Mesenchymal stem cell (in vitro differentiated cells and primary cell): Measurements from ENCODE around the gene NMRK2.
A peak's percentile ranks its signal among the peaks of the same experiment; 100 is the strongest.
"Not testable (repeated sequence)": the region's sequence is repeated elsewhere in the genome, so short reads cannot be mapped to it uniquely, and the experiment has no call there.

Source experiments
- DNase-seq: peaks from one replicate; pipeline ENCODE4 v3.0.0-alpha.2; 2013
- H2AFZ ChIP-seq: one replicate; pipeline ENCODE4 v1.6.1; 2013; ENCODE audit warnings: low read depth, mild to moderate bottlenecking, control low read depth, inconsistent platforms, low read length, moderate library complexity
- H2AK5ac ChIP-seq: 2 replicates; pipeline ENCODE4 v1.6.1; 2013; ENCODE audit warnings: low read length, moderate library complexity, mild to moderate bottlenecking, inconsistent platforms; ENCODE audit not compliant: severe bottlenecking
- H2BK120ac ChIP-seq: one replicate; pipeline ENCODE4 v1.6.1; 2013; ENCODE audit warnings: low read depth, mild to moderate bottlenecking, inconsistent platforms, low read length, moderate library complexity
- H2BK12ac ChIP-seq, 2 experiments: one replicate each; pipeline ENCODE4 v1.6.1; 2013; ENCODE audit warnings: inconsistent platforms in 2 of 2, low read length in 2 of 2, mild to moderate bottlenecking in 2 of 2, moderate library complexity in 2 of 2, control low read depth in 1 of 2
- H2BK15ac ChIP-seq: one replicate; pipeline ENCODE4 v1.6.1; 2013; ENCODE audit warnings: mild to moderate bottlenecking, low read depth, inconsistent platforms; ENCODE audit not compliant: poor library complexity, severe bottlenecking
- H2BK5ac ChIP-seq: 2 replicates; pipeline ENCODE4 v1.6.1; 2013; ENCODE audit warnings: low read depth, mild to moderate bottlenecking, low read length, control low read depth, inconsistent platforms; ENCODE audit not compliant: poor library complexity, severe bottlenecking
- H3K14ac ChIP-seq, 2 experiments: one replicate each; pipeline ENCODE4 v1.6.1; 2013; ENCODE audit warnings: inconsistent platforms in 2 of 2, low read length in 2 of 2, control low read depth in 1 of 2, mild to moderate bottlenecking in 1 of 2, moderate library complexity in 1 of 2
- H3K18ac ChIP-seq, 2 experiments: one replicate each; pipeline ENCODE4 v1.6.1; 2013; ENCODE audit warnings: inconsistent platforms in 2 of 2, low read length in 2 of 2, control low read depth in 1 of 2, low read depth in 1 of 2, mild to moderate bottlenecking in 1 of 2
- H3K23ac ChIP-seq, 2 experiments: one replicate each; pipeline ENCODE4 v1.6.1; 2013; ENCODE audit warnings: inconsistent platforms in 2 of 2, low read length in 2 of 2, mild to moderate bottlenecking in 2 of 2, moderate library complexity in 2 of 2, control low read depth in 1 of 2
- H3K27ac ChIP-seq: 2 replicates; pipeline ENCODE4 v1.5.1; 2013; ENCODE audit warnings: mild to moderate bottlenecking, moderate library complexity, low read length, control low read depth, inconsistent platforms; ENCODE audit not compliant: poor library complexity, severe bottlenecking
- H3K27me3 ChIP-seq, 2 experiments: 2 replicates each; pipeline versions ENCODE4 v1.6.1 to v1.7.0; 2013; ENCODE audit warnings: low read length in 2 of 2, mild to moderate bottlenecking in 2 of 2, moderate library complexity in 2 of 2, control low read depth in 1 of 2, inconsistent platforms in 1 of 2; ENCODE audit not compliant: control insufficient read depth in 1 of 2, insufficient read depth in 1 of 2
- H3K36me3 ChIP-seq, 2 experiments: 2 replicates each; pipeline versions ENCODE4 v1.6.1 to v1.7.0; 2013; ENCODE audit warnings: low read length in 2 of 2, control low read depth in 1 of 2, inconsistent platforms in 1 of 2, low read depth in 1 of 2, mild to moderate bottlenecking in 1 of 2; ENCODE audit not compliant: insufficient read depth in 2 of 2, control insufficient read depth in 1 of 2
- H3K4ac ChIP-seq, 2 experiments: one replicate each; pipeline ENCODE4 v1.6.1; 2013; ENCODE audit warnings: inconsistent platforms in 2 of 2, low read length in 2 of 2, mild to moderate bottlenecking in 2 of 2, moderate library complexity in 2 of 2, control low read depth in 1 of 2, low read depth in 1 of 2
- H3K4me1 ChIP-seq: 2 replicates; pipeline ENCODE4 v1.6.1; 2013; ENCODE audit warnings: low read depth, low read length, control low read depth; ENCODE audit not compliant: control insufficient read depth, insufficient read depth
- H3K4me2 ChIP-seq: 2 replicates; pipeline ENCODE4 v1.6.1; 2013; ENCODE audit warnings: low read length, mild to moderate bottlenecking, inconsistent platforms; ENCODE audit not compliant: poor library complexity, severe bottlenecking
- H3K4me3 ChIP-seq, 2 experiments: 2 replicates each; pipeline versions ENCODE4 v1.5.1 to v1.7.0; 2013; ENCODE audit warnings: low read length in 2 of 2, mild to moderate bottlenecking in 2 of 2, control low read depth in 1 of 2, low read depth in 1 of 2; ENCODE audit not compliant: insufficient read depth in 1 of 2
- H3K79me1 ChIP-seq: replicated peaks from 2 replicates; pipeline ENCODE4 v1.6.1; 2013; ENCODE audit warnings: mild to moderate bottlenecking, control low read depth, low read length, inconsistent platforms; ENCODE audit not compliant: poor library complexity, severe bottlenecking
- H3K9ac ChIP-seq: 2 replicates; pipeline ENCODE4 v1.7.0; 2013; ENCODE audit warnings: mild to moderate bottlenecking, low read length, moderate library complexity
- H3K9me3 ChIP-seq: 2 replicates; pipeline ENCODE4 v1.7.0; 2013; ENCODE audit warnings: mild to moderate bottlenecking, low read length; ENCODE audit not compliant: control insufficient read depth
- H4K8ac ChIP-seq: one replicate; pipeline ENCODE4 v1.6.1; 2013; ENCODE audit warnings: inconsistent platforms, mild to moderate bottlenecking, low read length, moderate library complexity
- H4K91ac ChIP-seq: one replicate; pipeline ENCODE4 v1.6.1; 2013; ENCODE audit warnings: mild to moderate bottlenecking, low read length, inconsistent platforms
- WGBS: methylation state at CpG from one replicate; pipeline ENCODE4 v1.1.7; 2013; ENCODE audit warnings: mixed read lengths; 5-methylcytosine and 5-hydroxymethylcytosine counted together

NMRK2 gene

DNA sequence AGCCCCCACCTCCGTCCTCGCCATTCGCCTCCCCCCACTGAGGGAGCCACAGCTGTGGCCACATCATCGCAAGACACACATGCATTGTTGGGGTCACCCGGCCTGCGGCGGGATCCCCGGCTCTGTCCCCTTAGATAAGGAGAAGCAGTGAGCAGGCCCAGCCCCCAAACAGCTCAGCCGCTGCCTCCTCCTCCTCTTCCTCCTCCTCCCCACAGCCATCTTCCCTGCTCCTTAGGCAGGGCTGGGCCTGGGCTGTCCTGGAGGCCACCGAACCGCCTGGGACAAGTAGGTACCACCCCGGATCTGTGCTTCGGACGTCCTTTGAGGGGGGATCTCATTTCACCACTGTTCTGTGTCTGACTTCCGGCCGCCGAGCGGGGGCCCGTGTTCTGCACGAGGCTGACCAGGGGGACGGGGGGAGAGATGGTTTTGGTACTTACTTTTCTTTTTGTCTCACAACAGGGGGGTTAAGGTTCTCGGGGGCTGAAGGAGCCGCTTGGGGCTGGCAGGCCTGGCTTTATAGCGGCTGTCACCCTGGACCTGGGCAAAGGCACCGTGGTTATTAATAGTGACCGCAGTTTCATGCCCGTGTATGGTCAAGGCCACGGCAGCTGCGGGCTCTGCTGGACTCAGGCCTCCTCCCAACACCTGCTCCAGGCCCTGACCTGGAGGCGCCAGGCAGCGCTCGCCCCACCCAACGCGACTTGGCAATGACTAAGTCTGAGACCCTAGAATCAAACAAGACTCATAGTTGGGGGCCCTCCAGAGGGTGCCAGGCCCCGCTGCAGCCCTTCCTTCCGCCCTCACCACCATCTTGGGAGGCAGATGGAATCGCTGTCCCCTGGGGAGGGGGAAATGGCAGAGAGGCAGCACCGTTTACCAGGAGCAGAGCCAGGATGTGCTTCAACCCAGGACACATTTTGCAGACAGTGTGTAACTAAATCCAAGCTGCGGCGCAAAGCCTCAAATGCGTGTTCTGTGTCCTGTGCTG, 18.3 kb downstream of the NMRK2 start:
- Histone ChIP-seq H2BK5ac (no peak overlapping the region), H3K4ac (no peak overlapping the region), H3K79me1 (peaks cover 7% of the 10 kb centered on the region), H3K9me3 (no peaks in the 10 kb centered on the region), H2BK15ac (no peak overlapping the region), H2BK120ac (no peak overlapping the region), H2AFZ (no peak overlapping the region), H3K36me3 (peaks cover 12 to 20% of the 10 kb centered on the region in 2 experiments), H2BK12ac (no peak overlapping the region), H3K4me1 (peaks cover 8% of the 10 kb centered on the region), H3K4me2 (no peak overlapping the region), H3K23ac (no peak overlapping the region), H3K27me3 (peaks cover 0 to 5% of the 10 kb centered on the region in 2 experiments), H4K91ac (no peak overlapping the region), H3K27ac (no peak overlapping the region), H3K14ac (peak overlapping the region in 1 of 2 experiments; percentile 46), H3K9ac (no peak overlapping the region), H3K18ac (no peak overlapping the region), H3K4me3 (no peak overlapping the region), H4K8ac (no peak overlapping the region), H2AK5ac (no peak overlapping the region)
- 84% methylated on average over 41 of the region's 41 CpGs for WGBS
- no peak for DNase-seq

DNA sequence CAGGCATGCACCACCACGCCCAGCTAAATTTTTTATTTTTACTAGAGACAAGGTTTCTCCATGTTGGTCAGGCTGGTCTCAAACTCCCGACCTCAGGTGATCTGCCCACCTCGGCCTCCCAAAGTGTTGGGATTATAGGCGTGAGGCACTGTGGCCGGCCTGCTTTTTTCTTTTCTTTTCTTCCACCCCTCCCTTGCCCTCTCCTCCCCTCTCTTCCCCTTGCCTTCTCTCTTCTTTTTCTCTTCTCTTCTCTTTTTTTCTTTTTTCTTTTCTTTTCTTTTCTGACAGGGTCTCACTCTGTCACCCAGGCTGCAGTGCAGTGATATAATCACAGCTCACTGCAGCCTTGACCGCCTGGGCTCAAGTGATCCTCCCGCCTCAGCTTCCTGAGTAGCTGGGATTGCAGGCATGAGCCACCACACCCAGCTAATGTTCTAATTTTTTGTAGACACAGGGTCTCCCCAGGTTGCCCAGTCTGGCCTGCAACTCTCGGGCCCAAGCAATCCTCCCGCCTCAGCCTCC, 19.9 kb downstream of the NMRK2 start:
- not testable (repeated sequence) for H2AK5ac ChIP-seq, H3K9me3 ChIP-seq, H2BK5ac ChIP-seq, H4K91ac ChIP-seq, H3K4ac ChIP-seq, H3K23ac ChIP-seq, H3K18ac ChIP-seq, H2BK12ac ChIP-seq, H3K79me1 ChIP-seq, H3K4me2 ChIP-seq, H4K8ac ChIP-seq, H2BK15ac ChIP-seq, DNase-seq, H3K14ac ChIP-seq, H3K4me3 ChIP-seq, H3K9ac ChIP-seq, H3K27me3 ChIP-seq, H3K4me1 ChIP-seq, H3K27ac ChIP-seq, H2AFZ ChIP-seq, H2BK120ac ChIP-seq
- WGBS = 85% methylated on average over 9 of the region's 9 CpGs
- H3K36me3 ChIP-seq = peaks cover 16 to 33% of the 10 kb centered on the region in 2 experiments

- Histone ChIP-seq H3K9ac (no peak overlapping the region), H2BK120ac (no peak overlapping the region), H2BK5ac (no peak overlapping the region), H3K4me1 (peaks cover 11% of the 10 kb centered on the region), H3K4me2 (no peak overlapping the region), H3K27ac (no peak overlapping the region), H3K79me1 (peaks cover 16% of the 10 kb centered on the region), H3K14ac (no peak overlapping the region), H2AK5ac (no peak overlapping the region), H3K27me3 (peaks cover 0 to 3% of the 10 kb centered on the region in 2 experiments), H2BK12ac (peak overlapping the region in 1 of 2 experiments; percentile 6), H3K36me3 (peaks cover 29 to 46% of the 10 kb centered on the region in 2 experiments), H3K4me3 (no peak overlapping the region), H2AFZ (no peak overlapping the region), H3K4ac (no peak overlapping the region), H3K9me3 (no peaks in the 10 kb centered on the region), H4K8ac (no peak overlapping the region), H2BK15ac (no peak overlapping the region), H3K23ac (no peak overlapping the region), H3K18ac (no peak overlapping the region), H4K91ac (no peak overlapping the region)
- no peak for DNase-seq
- 93% methylated on average over 12 of the region's 12 CpGs for WGBS
These were observed 21.2 kb downstream of the NMRK2 start for GRCh38 chr19:3954107-3954506.

GRCh38 chr19:3955276-3955675, 22.4 kb downstream of the NMRK2 start:
- H3K79me1 ChIP-seq = peaks cover 26% of the 10 kb centered on the region
- not testable (repeated sequence) for H3K27me3 ChIP-seq, H4K91ac ChIP-seq, H2AK5ac ChIP-seq, H2AFZ ChIP-seq, H4K8ac ChIP-seq, H2BK12ac ChIP-seq, DNase-seq, H2BK120ac ChIP-seq, H3K4ac ChIP-seq, H3K18ac ChIP-seq, H3K9me3 ChIP-seq, H3K4me3 ChIP-seq, H3K14ac ChIP-seq, H2BK5ac ChIP-seq, H3K4me2 ChIP-seq, H3K23ac ChIP-seq, H2BK15ac ChIP-seq, H3K9ac ChIP-seq, H3K27ac ChIP-seq
- WGBS = 92% methylated on average over 12 of the region's 13 CpGs
- peaks cover 11% of the 10 kb centered on the region for H3K4me1 ChIP-seq
- peaks cover 41 to 58% of the 10 kb centered on the region in 2 experiments for H3K36me3 ChIP-seq
